AG10803 (cell line): ENCODE results near the gene PRKCE.

Experiments
- DNase-seq: peaks from one replicate; pipeline ENCODE4 v3.0.0; 2010; ENCODE audit warnings: low read depth
- H3K4me3 ChIP-seq: 2 replicates; pipeline ENCODE4 v1.5.1; 2011; ENCODE audit warnings: mild to moderate bottlenecking, low read length, control low read depth
- CTCF ChIP-seq: conservative IDR thresholded peaks from 2 replicates; pipeline ENCODE4 v1.5.1; 2011; ENCODE audit warnings: mild to moderate bottlenecking, low read length, control low read depth, inconsistent platforms

The PRKCE gene

DNA sequence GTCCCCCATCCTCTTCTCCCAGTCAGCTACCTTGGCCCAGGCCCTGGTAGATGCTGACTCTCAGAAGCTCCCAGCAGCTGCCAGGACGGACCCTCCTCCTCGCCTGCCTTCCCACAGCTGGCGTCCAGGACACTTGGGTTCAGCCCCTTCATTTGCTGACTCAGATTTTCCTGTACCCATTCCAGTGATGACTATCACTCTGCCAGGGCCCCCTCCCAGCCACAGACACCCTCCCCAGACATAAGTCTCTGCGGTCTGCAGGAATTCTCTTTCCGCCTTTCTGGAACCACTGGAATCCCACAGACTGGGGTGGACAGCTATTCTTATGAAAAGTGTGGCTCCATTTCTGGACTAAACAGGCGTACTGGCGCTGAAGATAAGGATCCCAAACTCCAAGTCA, 385.5 kb downstream of the PRKCE start:
- DNase-seq = peak; percentile 98
- TF ChIP-seq CTCF = no peak

GRCh38 chr2:46039543-46040303, 388.2 kb downstream of the PRKCE start:
- no peak for TF ChIP-seq CTCF
- no peak for DNase-seq
- H3K4me3 ChIP-seq = no peak overlapping the region

More for the DNA sequence above, 385.5 kb downstream of the PRKCE start:
- H3K4me3 ChIP-seq = no peak overlapping the region

DNA sequence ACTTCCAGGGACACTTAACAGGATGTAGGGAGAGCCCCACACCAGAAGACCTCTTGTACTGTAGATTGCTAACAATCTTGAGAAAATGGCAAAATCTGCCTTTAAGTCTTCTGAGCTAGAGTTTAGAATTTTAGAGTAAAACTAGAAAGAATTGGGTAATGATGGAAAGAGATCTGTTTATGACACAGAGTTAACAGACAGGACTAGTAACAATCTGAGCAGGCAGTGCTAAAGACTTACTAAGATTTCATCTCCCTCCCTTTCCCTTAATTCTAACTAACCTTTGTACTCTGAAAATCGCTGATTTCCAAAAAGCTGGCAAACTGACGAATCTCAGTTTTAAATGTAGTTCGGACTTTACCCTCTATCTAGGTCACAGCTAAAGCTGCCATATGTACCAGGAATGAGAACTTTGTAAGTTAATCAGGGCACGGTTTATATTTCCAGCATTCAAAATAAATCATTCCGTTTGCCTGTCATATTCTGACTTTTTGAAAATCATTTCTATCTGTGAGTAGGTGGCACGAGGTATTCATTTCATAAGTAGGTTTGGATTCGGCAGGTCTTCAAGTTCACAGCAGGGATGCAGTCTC, 389.2 kb downstream of the PRKCE start:
- no peak for TF ChIP-seq CTCF
- no peak for DNase-seq

DNA sequence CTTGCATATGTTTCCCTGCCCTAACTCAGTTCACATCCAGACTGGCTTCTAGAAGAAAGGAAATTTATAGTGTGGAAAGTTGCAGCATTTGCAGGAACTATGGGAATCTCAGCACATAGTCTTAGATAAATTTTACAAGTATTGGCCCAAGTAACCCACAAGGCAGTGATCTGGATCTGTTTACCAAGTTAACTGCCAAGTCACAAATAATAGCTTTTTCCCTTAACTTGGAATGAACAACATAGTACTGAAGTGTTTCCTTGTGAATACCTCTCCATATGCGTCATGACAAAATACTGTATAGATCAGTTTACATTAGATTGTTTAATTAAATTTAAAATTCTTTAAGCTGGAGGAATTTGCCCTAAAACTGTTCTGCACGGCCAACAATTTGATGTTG, 390.0 kb downstream of the PRKCE start:
- DNase-seq = peak; percentile 76
- no peak for TF ChIP-seq CTCF
- H3K4me3 ChIP-seq = no peak overlapping the region

More for the DNA sequence above, 389.2 kb downstream of the PRKCE start:
- no peak overlapping the region for H3K4me3 ChIP-seq

DNA sequence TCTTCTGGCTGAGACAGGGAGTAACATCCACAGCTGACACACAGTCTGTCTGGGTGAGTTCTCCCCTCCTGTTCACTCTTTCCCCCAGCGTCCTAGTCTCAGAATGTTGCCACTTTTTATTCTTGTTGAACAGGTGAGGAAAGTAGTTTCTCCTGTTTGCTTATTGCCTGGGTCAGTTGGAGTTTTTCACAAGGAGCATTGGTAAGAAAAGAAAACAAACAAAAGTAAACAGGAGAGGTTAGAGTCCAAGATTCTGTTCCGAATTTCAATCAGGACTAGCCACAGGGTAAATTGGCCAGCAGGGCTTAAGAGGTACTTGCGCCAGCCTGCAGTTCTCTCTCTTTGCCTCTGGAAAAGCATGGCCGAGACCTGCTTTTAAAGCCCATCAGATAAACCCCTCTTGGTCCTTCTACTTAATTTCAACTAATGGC, 390.7 kb downstream of the PRKCE start:
- no peak for TF ChIP-seq CTCF
- no peak for DNase-seq
- no peak overlapping the region for H3K4me3 ChIP-seq

DNA sequence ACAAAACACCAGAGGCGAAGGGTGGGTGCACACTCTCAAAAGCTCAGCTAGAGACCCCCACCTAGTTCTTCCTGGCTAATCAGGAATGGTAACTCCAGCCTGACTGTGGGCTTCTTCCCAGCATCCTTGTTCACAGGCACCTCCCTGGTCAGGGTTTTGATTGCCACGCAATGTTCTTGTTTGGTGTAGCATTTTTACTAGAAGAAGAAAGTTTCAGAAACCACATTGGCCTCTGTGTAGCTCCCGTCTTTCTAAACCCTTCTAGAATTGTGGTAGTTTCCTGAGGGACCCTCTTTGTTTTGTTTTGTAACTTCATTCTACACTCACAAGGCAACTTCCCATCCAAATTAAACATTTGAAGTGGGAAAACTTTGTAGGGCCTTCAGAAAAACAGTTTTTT, 391.2 kb downstream of the PRKCE start:
- no peak for TF ChIP-seq CTCF
- no peak for DNase-seq
- H3K4me3 ChIP-seq = no peak overlapping the region

DNA sequence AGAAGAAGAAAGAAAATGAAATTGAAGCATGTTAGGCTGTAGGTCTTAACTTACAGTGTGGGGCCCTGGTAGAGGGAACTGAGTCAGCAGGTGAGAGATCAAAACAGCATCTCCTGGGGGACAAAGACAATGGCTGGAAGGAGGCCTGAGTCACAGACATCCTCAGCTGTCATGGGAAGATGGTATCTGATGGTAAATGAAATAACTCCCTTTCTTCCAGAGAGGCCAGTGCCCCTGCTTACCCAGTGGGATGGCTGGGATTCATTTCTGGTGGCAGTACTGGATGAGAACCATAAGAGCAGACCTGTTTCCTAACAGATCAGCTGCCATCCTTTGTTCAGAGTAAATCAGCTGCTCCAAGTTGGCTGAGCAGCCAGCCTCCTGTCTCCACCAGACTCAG, 394.4 kb downstream of the PRKCE start:
- DNase-seq = no peak
- TF ChIP-seq CTCF = no peak
- no peak overlapping the region for H3K4me3 ChIP-seq
